HepG2 (cell line): ENCODE measurements around the gene SPNS2. TPM values are rescaled to one million over a fixed set of nuclear protein-coding genes. Genes with fewer than 3 reads are reported as not detected.

Experiments used
- ARNTL ChIP-seq: sonication (generic); formaldehyde crosslinking; IDR thresholded peaks from 2 replicates; pipeline ENCODE4 v1.4.0; 2020; ENCODE audit warnings: mild to moderate bottlenecking, missing genetic modification reagents
- ATF1 ChIP-seq: IDR thresholded peaks from 2 replicates; pipeline ENCODE4 v1.6.1; 2016; ENCODE audit warnings: mild to moderate bottlenecking, control low read depth
- DZIP1 ChIP-seq: sonication (generic); formaldehyde crosslinking; IDR thresholded peaks from 2 replicates; pipeline ENCODE4 v1.5.0; 2020; ENCODE audit warnings: mild to moderate bottlenecking, missing genetic modification reagents
- EEA1 ChIP-seq: sonication (generic); formaldehyde crosslinking; IDR thresholded peaks from 2 replicates; pipeline ENCODE4 v1.5.1; 2020; ENCODE audit warnings: mild to moderate bottlenecking, missing genetic modification reagents, borderline replicate concordance
- FLYWCH1 ChIP-seq: sonication (generic); formaldehyde crosslinking; IDR thresholded peaks from 2 replicates; pipeline ENCODE4 v1.8.1; 2023; ENCODE audit warnings: mild to moderate bottlenecking, missing genetic modification reagents
- GATAD2A ChIP-seq: IDR thresholded peaks from 2 replicates; pipeline ENCODE4 v1.6.1; 2016
- HBP1 ChIP-seq: IDR thresholded peaks from 2 replicates; pipeline ENCODE4 v1.6.1; 2016; ENCODE audit warnings: low read depth, control low read depth
- KDM2A ChIP-seq: sonication (generic); formaldehyde crosslinking; IDR thresholded peaks from 2 replicates; pipeline ENCODE4 v1.4.0; 2020; ENCODE audit warnings: low read depth, missing genetic modification reagents, borderline replicate concordance
- KLF16 ChIP-seq, 2 experiments: sonication (generic) in 1 of 2; formaldehyde crosslinking in 1 of 2; IDR thresholded peaks; 2 replicates each; pipeline versions ENCODE4 v1.6.1 to v1.8.0; 2016 to 2023; ENCODE audit warnings: missing genetic modification reagents in 2 of 2, missing compliant biosample characterization in 1 of 2
- MED13 ChIP-seq: sonication (generic); formaldehyde crosslinking; IDR thresholded peaks from 2 replicates; pipeline ENCODE4 v1.5.0; 2020; ENCODE audit warnings: missing genetic modification reagents
- MTF2 ChIP-seq: sonication (generic); formaldehyde crosslinking; IDR thresholded peaks from 2 replicates; pipeline ENCODE4 v1.5.0; 2020; ENCODE audit warnings: missing genetic modification reagents, borderline replicate concordance
- NFKB2 ChIP-seq: sonication (generic); formaldehyde crosslinking; IDR thresholded peaks from 2 replicates; pipeline ENCODE4 v1.4.0; 2020; ENCODE audit warnings: missing genetic modification reagents, borderline replicate concordance
- NONO ChIP-seq, 2 experiments: fragments of 450-650 bp in 1 of 2; sonication (generic) in 1 of 2; formaldehyde crosslinking in 1 of 2; IDR thresholded peaks in 1 of 2; conservative IDR thresholded peaks in 1 of 2; 2 replicates each; pipeline versions ENCODE4 v1.6.1 to v1.8.0; 2017 to 2022; ENCODE audit warnings: mild to moderate bottlenecking in 1 of 2, missing genetic modification reagents in 1 of 2, moderate library complexity in 1 of 2
- PHF5A ChIP-seq: IDR thresholded peaks from one replicate; pipeline ENCODE4 v1.6.1; 2018; ENCODE audit warnings: low read depth, missing genetic modification reagents; ENCODE audit not compliant: unreplicated experiment
- SALL1 ChIP-seq: sonication (generic); formaldehyde crosslinking; IDR thresholded peaks from 2 replicates; pipeline ENCODE4 v1.8.0; 2022; ENCODE audit warnings: mild to moderate bottlenecking, missing genetic modification reagents
- SIX1 ChIP-seq: sonication (generic); formaldehyde crosslinking; IDR thresholded peaks from 2 replicates; pipeline ENCODE4 v1.4.0; 2020; ENCODE audit warnings: missing genetic modification reagents, borderline replicate concordance
- ZFAT ChIP-seq: sonication (generic); formaldehyde crosslinking; conservative IDR thresholded peaks from 2 replicates; pipeline ENCODE4 v1.8.1; 2023; ENCODE audit warnings: missing genetic modification reagents, inconsistent platforms
- ZNF431 ChIP-seq: sonication (generic); formaldehyde crosslinking; IDR thresholded peaks from 2 replicates; pipeline ENCODE4 v1.9.0; 2022; ENCODE audit warnings: missing genetic modification reagents, low read depth, mild to moderate bottlenecking, borderline replicate concordance
- ZNF7 ChIP-seq: IDR thresholded peaks from 2 replicates; pipeline ENCODE4 v1.6.1; 2016; ENCODE audit warnings: missing biosample characterization, missing genetic modification reagents
- ZNF737 ChIP-seq: sonication (generic); formaldehyde crosslinking; IDR thresholded peaks from 2 replicates; pipeline ENCODE4 v1.5.0; 2020; ENCODE audit warnings: missing genetic modification reagents, mild to moderate bottlenecking, borderline replicate concordance
- polyA plus RNA-seq, 8 experiments: library from polyadenylated mRNA; depleted of rRNA in 3 of 8; stranded (reverse) in 7 of 8; unstranded in 1 of 8; fragments of >200 nt; fragmentation: Illumina TruSeq in 4 of 8; extraction: Trizol in 4 of 8; gene quantifications; 2 replicates each; pipeline versions ENCODE4 v1.2.1 to v1.2.3, GENCODE V29; 2011 to 2016; ENCODE audit warnings: low read depth in 4 of 8, missing spikeins in 1 of 8, mixed read lengths in 1 of 8; ENCODE audit not compliant: insufficient read depth in 1 of 8
- total RNA-seq, 5 experiments: library from RNA; depleted of rRNA; stranded (reverse); fragments of >200 nt; fragmentation: Illumina TruSeq; extraction: Trizol; gene quantifications; 2 replicates each; pipeline ENCODE4 v1.2.3, GENCODE V29; 2016; ENCODE audit warnings: low read depth in 1 of 5
- TF ChIP-seq, protein P1 (sequence below): sonication (generic); formaldehyde crosslinking; conservative IDR thresholded peaks from 2 replicates; pipeline ENCODE4 v1.4.0; 2020; ENCODE audit warnings: missing genetic modification reagents
- TF ChIP-seq, protein P2 (sequence below): sonication (generic); formaldehyde crosslinking; IDR thresholded peaks from 2 replicates; pipeline ENCODE4 v1.5.1; 2020; ENCODE audit warnings: mild to moderate bottlenecking, moderate library complexity, missing genetic modification reagents
- TF ChIP-seq, protein P3 (sequence below): sonication (generic); formaldehyde crosslinking; IDR thresholded peaks from 2 replicates; pipeline ENCODE4 v1.9.0; 2021; ENCODE audit warnings: missing genetic modification reagents, borderline replicate concordance

The SPNS2 gene
- total and polyA plus RNA-seq, 2 of the 13 experiments (the other 11 are each of a cell fraction or from before 2014, with no cell fraction given) = 0.01 TPM; not detected in 1

DNA sequence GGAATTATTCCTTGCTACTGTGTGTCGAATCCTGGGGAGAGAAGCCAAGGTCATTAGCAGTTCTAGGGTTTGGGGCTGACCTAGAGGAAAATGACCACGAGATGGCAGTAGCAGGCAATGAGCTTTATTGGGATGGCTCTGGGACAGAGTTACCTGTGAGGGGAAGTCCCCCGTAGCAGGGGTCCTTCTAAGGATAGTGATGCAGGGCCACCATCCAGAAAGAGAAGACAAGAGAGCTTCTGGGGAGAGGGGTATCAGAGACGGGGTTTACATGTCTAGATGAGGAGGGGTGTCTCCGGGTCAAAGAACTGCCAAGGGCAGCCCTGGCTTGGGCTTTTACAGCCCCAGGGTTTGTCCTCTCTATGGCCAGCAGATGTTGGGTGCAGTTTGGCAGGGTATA, 68.1 kb downstream of the SPNS2 start (continued):
- TF ChIP-seq GATAD2A (CRISPR knock-in tag) = peak; percentile 39; the same call in 1 of the 2 replicates
- no peak for TF ChIP-seq ARNTL (CRISPR knock-in tag)
- no peak for TF ChIP-seq MTF2
- TF ChIP-seq PHF5A (CRISPR knock-in tag) = no peak
- no peak for TF ChIP-seq MED13 (CRISPR knock-in tag)
- TF ChIP-seq EEA1 = no peak
- no peak for TF ChIP-seq HBP1
- no peak for TF ChIP-seq NFKB2 (CRISPR knock-in tag)
- TF ChIP-seq SIX1 (CRISPR knock-in tag) = no peak
- TF ChIP-seq FLYWCH1 = no peak
- TF ChIP-seq, protein P1, sequence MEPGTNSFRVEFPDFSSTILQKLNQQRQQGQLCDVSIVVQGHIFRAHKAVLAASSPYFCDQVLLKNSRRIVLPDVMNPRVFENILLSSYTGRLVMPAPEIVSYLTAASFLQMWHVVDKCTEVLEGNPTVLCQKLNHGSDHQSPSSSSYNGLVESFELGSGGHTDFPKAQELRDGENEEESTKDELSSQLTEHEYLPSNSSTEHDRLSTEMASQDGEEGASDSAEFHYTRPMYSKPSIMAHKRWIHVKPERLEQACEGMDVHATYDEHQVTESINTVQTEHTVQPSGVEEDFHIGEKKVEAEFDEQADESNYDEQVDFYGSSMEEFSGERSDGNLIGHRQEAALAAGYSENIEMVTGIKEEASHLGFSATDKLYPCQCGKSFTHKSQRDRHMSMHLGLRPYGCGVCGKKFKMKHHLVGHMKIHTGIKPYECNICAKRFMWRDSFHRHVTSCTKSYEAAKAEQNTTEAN (CRISPR knock-in tag) = no peak
- no peak for TF ChIP-seq ZNF431 (CRISPR knock-in tag)
- TF ChIP-seq SALL1 = 0 out of 2 replicates have a peak, but pooled peaks have one; percentile 14
- TF ChIP-seq ZNF7 (CRISPR knock-in tag) = no peak
- TF ChIP-seq, protein P2, sequence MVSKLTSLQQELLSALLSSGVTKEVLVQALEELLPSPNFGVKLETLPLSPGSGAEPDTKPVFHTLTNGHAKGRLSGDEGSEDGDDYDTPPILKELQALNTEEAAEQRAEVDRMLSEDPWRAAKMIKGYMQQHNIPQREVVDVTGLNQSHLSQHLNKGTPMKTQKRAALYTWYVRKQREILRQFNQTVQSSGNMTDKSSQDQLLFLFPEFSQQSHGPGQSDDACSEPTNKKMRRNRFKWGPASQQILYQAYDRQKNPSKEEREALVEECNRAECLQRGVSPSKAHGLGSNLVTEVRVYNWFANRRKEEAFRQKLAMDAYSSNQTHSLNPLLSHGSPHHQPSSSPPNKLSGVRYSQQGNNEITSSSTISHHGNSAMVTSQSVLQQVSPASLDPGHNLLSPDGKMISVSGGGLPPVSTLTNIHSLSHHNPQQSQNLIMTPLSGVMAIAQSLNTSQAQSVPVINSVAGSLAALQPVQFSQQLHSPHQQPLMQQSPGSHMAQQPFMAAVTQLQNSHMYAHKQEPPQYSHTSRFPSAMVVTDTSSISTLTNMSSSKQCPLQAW (CRISPR knock-in tag) = 0 out of 2 replicates have a peak, but pooled peaks have one; percentile 41
- no peak for TF ChIP-seq ZFAT (CRISPR knock-in tag)
- TF ChIP-seq KDM2A (CRISPR knock-in tag) = peak; percentile 52; the same call in 1 of the 2 replicates
- no peak for TF ChIP-seq DZIP1 (CRISPR knock-in tag)
- TF ChIP-seq KLF16 (CRISPR knock-in tag; IDR thresholded peaks at IDR 0.05) = 0 out of 4 replicates have a peak, but pooled peaks of 1 of the 2 experiments have one; percentile 41
- no peak for TF ChIP-seq NONO (IDR thresholded peaks at IDR 0.05)
- TF ChIP-seq NONO (CRISPR knock-in tag; conservative IDR thresholded peaks at IDR 0.05) = no peak
- TF ChIP-seq ATF1 (CRISPR knock-in tag) = no peak
- TF ChIP-seq, protein P3, sequence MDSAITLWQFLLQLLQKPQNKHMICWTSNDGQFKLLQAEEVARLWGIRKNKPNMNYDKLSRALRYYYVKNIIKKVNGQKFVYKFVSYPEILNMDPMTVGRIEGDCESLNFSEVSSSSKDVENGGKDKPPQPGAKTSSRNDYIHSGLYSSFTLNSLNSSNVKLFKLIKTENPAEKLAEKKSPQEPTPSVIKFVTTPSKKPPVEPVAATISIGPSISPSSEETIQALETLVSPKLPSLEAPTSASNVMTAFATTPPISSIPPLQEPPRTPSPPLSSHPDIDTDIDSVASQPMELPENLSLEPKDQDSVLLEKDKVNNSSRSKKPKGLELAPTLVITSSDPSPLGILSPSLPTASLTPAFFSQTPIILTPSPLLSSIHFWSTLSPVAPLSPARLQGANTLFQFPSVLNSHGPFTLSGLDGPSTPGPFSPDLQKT (CRISPR knock-in tag) = no peak
- TF ChIP-seq ZNF737 (CRISPR knock-in tag) = no peak
